PC-9 (cell line): ENCODE data around the gene AAMDC. TPM values are rescaled to one million over a fixed set of nuclear protein-coding genes. Genes with fewer than 3 reads are reported as not detected.

ENCODE experiments used
- BruUV-seq: library from RNA; stranded (reverse); fragments of 400-500 nt; replicated peaks from 2 replicates; lab custom pipeline; 2021; lab: Mats Ljungman, UMichigan
- CTCF ChIA-PET: fragments of 300-600 bp; sonication (Branson Sonifier 250); formaldehyde crosslinking; loops from one replicate; lab custom pipeline; 2022; ENCODE audit warnings: antibody characterized with exemption; lab: Charles Lee
- POLR2A ChIA-PET: fragments of 300-600 bp; sonication (Branson Sonifier 250); formaldehyde crosslinking; loops from one replicate; lab custom pipeline; 2022; ENCODE audit warnings: antibody characterized with exemption; ENCODE audit not compliant: unreplicated experiment; lab: Charles Lee
- DNase-seq, 2 experiments: peaks; one replicate each; pipeline versions ENCODE4 v3.0.0 to v3.0.0-alpha.2; 2015 to 2022; ENCODE audit warnings: mixed read lengths in 1 of 2
- H2AFZ ChIP-seq: fragments of 200-600 bp; sonication (generic); 2 replicates; pipeline ENCODE4 v1.8.1; 2017; ENCODE audit warnings: antibody characterized with exemption
- H3F3A ChIP-seq: fragments of 200-600 bp; sonication (generic); 2 replicates; pipeline ENCODE4 v1.8.1; 2017; ENCODE audit warnings: antibody characterized with exemption, mild to moderate bottlenecking, low read depth; ENCODE audit not compliant: insufficient read depth
- H3K27ac ChIP-seq: fragments of 200-600 bp; sonication (generic); 2 replicates; pipeline ENCODE4 v1.6.1; 2016; ENCODE audit warnings: mixed run types
- H3K27me3 ChIP-seq: fragments of 200-600 bp; sonication (generic); 2 replicates; pipeline ENCODE4 v1.6.1; 2016; ENCODE audit warnings: low read depth, mixed run types; ENCODE audit not compliant: insufficient read depth
- H3K36me3 ChIP-seq: fragments of 200-600 bp; sonication (generic); 2 replicates; pipeline ENCODE4 v1.6.1; 2016; ENCODE audit warnings: low read depth, mixed run types
- H3K4me1 ChIP-seq: fragments of 200-600 bp; sonication (generic); replicated peaks from 2 replicates; pipeline ENCODE4 v1.6.1; 2016; ENCODE audit warnings: mixed run types; ENCODE audit not compliant: insufficient read depth
- H3K4me2 ChIP-seq: fragments of 200-600 bp; sonication (generic); 2 replicates; pipeline ENCODE4 v1.6.1; 2017; ENCODE audit warnings: mixed run types
- H3K4me3 ChIP-seq: fragments of 200-600 bp; sonication (generic); 2 replicates; pipeline ENCODE4 v1.6.1; 2016; ENCODE audit warnings: mixed run types
- H3K79me2 ChIP-seq: fragments of 200-600 bp; sonication (generic); 2 replicates; pipeline ENCODE4 v1.6.1; 2017; ENCODE audit warnings: low read depth, mixed run types
- H3K9me2 ChIP-seq: fragments of 200-600 bp; sonication (generic); 2 replicates; pipeline ENCODE4 v1.8.1; 2017; ENCODE audit warnings: mild to moderate bottlenecking; ENCODE audit not compliant: insufficient read depth
- H3K9me3 ChIP-seq: fragments of 200-600 bp; sonication (generic); 2 replicates; pipeline ENCODE4 v1.8.1; 2016; ENCODE audit warnings: low read depth; ENCODE audit not compliant: insufficient read depth
- H4K20me1 ChIP-seq: fragments of 200-600 bp; sonication (generic); 2 replicates; pipeline ENCODE4 v1.8.1; 2017; ENCODE audit not compliant: insufficient read depth
- EZH2 ChIP-seq: fragments of 200-600 bp; sonication (generic); IDR thresholded peaks from 2 replicates; pipeline ENCODE4 v1.8.0; 2017; ENCODE audit warnings: antibody characterized with exemption, low read depth
- intact Hi-C: fragments of 100-400 bp; cut with micrococcal nuclease; formaldehyde crosslinking; loops from one replicate; pipeline ENCODE4 v1.10.0; 2022; ENCODE audit not compliant: unreplicated experiment
- total RNA-seq: library from RNA; stranded (reverse); gene quantifications from 2 replicates; pipeline ENCODE4 v1.2.3, GENCODE V29; 2021
- TF ChIP-seq, protein P1 (sequence below): fragments of 200-600 bp; sonication (generic); conservative IDR thresholded peaks from 2 replicates; pipeline ENCODE4 v1.6.1; 2017; ENCODE audit warnings: mixed run types, antibody characterized with exemption, mild to moderate bottlenecking, moderate library complexity

The AAMDC gene
- total RNA-seq, 1 experiment from 2014 or later = 39.8 TPM

DNA sequence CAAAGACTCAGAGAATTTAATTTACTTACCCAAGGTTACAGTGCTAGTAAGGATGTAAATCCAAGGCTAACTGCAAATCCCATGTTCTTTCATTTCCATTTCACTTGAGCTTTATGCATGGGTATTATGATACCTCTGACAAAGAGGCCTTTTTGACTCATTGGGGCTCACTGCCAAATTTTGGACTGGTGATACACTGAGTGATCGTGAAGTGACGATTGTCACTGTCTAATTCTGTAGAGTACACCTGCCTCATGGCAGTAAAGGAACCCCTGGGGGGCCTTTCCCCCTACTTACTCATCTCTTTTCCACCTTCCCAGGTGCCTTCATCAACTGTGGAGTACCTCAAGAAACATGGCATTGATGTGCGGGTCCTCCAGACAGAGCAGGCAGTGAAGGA lies 50.9 kb downstream of the AAMDC start:
- H2AFZ ChIP-seq = no peak overlapping the region
- TF ChIP-seq, protein P1, sequence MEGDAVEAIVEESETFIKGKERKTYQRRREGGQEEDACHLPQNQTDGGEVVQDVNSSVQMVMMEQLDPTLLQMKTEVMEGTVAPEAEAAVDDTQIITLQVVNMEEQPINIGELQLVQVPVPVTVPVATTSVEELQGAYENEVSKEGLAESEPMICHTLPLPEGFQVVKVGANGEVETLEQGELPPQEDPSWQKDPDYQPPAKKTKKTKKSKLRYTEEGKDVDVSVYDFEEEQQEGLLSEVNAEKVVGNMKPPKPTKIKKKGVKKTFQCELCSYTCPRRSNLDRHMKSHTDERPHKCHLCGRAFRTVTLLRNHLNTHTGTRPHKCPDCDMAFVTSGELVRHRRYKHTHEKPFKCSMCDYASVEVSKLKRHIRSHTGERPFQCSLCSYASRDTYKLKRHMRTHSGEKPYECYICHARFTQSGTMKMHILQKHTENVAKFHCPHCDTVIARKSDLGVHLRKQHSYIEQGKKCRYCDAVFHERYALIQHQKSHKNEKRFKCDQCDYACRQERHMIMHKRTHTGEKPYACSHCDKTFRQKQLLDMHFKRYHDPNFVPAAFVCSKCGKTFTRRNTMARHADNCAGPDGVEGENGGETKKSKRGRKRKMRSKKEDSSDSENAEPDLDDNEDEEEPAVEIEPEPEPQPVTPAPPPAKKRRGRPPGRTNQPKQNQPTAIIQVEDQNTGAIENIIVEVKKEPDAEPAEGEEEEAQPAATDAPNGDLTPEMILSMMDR = no peak
- no peak overlapping the region for H3K4me2 ChIP-seq
- H3K27ac ChIP-seq = no peak overlapping the region
- ChIA-PET POLR2A (no interaction called here), CTCF (no interaction called here)
- H3K27me3 ChIP-seq = no peaks in the 10 kb centered on the region
- no peak overlapping the region for H3K4me3 ChIP-seq
- no peak for DNase-seq
- H3K4me1 ChIP-seq = no peaks in the 10 kb centered on the region
- intact Hi-C loops = no loop called here
- no peaks in the 10 kb centered on the region for H3K9me3 ChIP-seq
- H3K9me2 ChIP-seq = no peaks in the 10 kb centered on the region
- no peaks in the 10 kb centered on the region for H4K20me1 ChIP-seq
- H3K79me2 ChIP-seq = no peaks in the 10 kb centered on the region
- no TSS peak for BruUV-seq
- 0 out of 2 replicates have a peak, but pooled peaks cover 4% of the 10 kb centered on the region for H3K36me3 ChIP-seq
- H3F3A ChIP-seq = no peaks in the 10 kb centered on the region

DNA sequence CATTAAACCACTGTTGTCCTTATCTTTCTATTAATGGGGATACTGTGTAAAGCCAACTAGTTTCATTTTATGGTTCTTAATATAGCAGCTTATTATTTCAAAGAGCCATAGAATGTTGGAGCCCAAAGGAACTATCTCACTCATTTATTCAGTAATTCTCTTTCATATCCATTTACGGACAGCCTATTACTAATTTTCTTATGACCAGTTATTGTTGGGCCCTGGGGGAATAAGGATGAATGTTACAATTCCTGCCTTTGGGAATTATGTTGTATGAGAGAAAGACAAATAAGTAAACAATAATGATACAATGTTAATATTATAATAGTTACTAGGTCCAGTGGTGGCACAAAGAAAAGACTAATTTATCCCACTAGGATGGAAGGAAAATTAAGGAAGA lies 52.4 kb downstream of the AAMDC start:
- no TSS peak for BruUV-seq
- intact Hi-C loops = no loop called here

DNA sequence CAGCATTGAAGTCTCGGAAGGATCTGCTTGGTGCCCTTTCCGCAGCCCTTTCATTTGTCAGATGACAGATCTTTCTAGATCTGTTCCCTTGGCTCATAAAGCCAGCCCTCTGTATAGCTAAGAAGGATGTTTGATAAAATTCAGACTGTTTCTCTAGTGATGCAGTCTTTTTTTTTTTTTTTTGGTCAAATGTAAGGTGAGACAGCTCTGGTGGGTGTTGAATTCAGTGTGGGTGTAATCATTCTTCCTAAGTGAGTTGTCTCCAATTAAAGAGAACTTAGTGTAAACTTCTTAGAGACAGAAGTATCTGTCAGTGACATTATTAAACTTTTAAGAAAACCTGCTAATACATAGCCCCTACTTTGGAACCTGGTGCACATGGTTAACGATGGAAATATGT lies 53.3 kb downstream of the AAMDC start:
- DNase-seq = no peak
- no peaks in the 10 kb centered on the region for H3K4me1 ChIP-seq
- no peak overlapping the region for H3K27ac ChIP-seq
- no peaks in the 10 kb centered on the region for H3K79me2 ChIP-seq
- TF ChIP-seq, protein P1 = no peak
- TF ChIP-seq EZH2 = no peak
- no peak overlapping the region for H3K4me3 ChIP-seq
- H3K9me2 ChIP-seq = no peaks in the 10 kb centered on the region
- no peak overlapping the region for H3K4me2 ChIP-seq
- ChIA-PET POLR2A (no interaction called here), CTCF (no interaction called here)
- BruUV-seq = no TSS peak
- H3K9me3 ChIP-seq = no peaks in the 10 kb centered on the region
- no peaks in the 10 kb centered on the region for H4K20me1 ChIP-seq
- intact Hi-C loops = no loop called here
- no peaks in the 10 kb centered on the region for H3K27me3 ChIP-seq
- no peaks in the 10 kb centered on the region for H3F3A ChIP-seq
- H3K36me3 ChIP-seq = 0 out of 2 replicates have a peak, but pooled peaks cover 4% of the 10 kb centered on the region
- H2AFZ ChIP-seq = no peak overlapping the region

More for the DNA sequence above, 52.4 kb downstream of the AAMDC start:
- no peaks in the 10 kb centered on the region for H3K79me2 ChIP-seq
- POLR2A ChIA-PET = no interaction called here
- TF ChIP-seq, protein P1 = no peak
- TF ChIP-seq EZH2 = no peak
- DNase-seq = no peak
- no peaks in the 10 kb centered on the region for H3K9me3 ChIP-seq
- no peaks in the 10 kb centered on the region for H4K20me1 ChIP-seq
- no peak overlapping the region for H3K27ac ChIP-seq
- no peak overlapping the region for H3K4me2 ChIP-seq
- no peaks in the 10 kb centered on the region for H3F3A ChIP-seq
- H3K36me3 ChIP-seq = 0 out of 2 replicates have a peak, but pooled peaks cover 4% of the 10 kb centered on the region
- no peaks in the 10 kb centered on the region for H3K27me3 ChIP-seq
- no peak overlapping the region for H3K4me3 ChIP-seq
- no peak overlapping the region for H2AFZ ChIP-seq
- H3K9me2 ChIP-seq = no peaks in the 10 kb centered on the region
- CTCF ChIA-PET = no interaction called here
- no peaks in the 10 kb centered on the region for H3K4me1 ChIP-seq
